A549 (cell line): ENCODE results near the gene BCORL1. TPM values are rescaled to one million over a fixed set of nuclear protein-coding genes. Genes with fewer than 3 reads are reported as not detected.

Experiments
- ATAC-seq, 2 experiments: fragments of 200-7000 bp in 1 of 2; fragments of >200 bp in 1 of 2; cut with Nextera tagmentation in 1 of 2; cut with Tn5 transposase in 1 of 2; 3 replicates each; pipeline versions ENCODE4 v1.8.0 to v1.9.1; 2018 to 2020; ENCODE audit warnings: mild to moderate bottlenecking in 1 of 2, moderate library complexity in 1 of 2
- CTCF ChIA-PET: fragments of 300-600 bp; sonication (Branson Sonifier 250); formaldehyde crosslinking; extraction: SDS; loops from one replicate; lab custom pipeline; 2021; ENCODE audit warnings: antibody characterized with exemption, inconsistent platforms; lab: Yijun Ruan, JAX
- POLR2A ChIA-PET: fragments of 350-600 bp; formaldehyde crosslinking; extraction: SDS; loops from one replicate; lab custom pipeline; 2021; ENCODE audit warnings: antibody characterized with exemption, inconsistent platforms; lab: Yijun Ruan, JAX
- DNase-seq, 2 experiments: peaks; one replicate each; pipeline versions ENCODE4 v3.0.0 to v3.0.0-alpha.2; 2011 to 2016; ENCODE audit warnings: low read depth in 1 of 2, low spot score in 1 of 2
- FAIRE-seq: peaks from 2 replicates; lab custom pipeline; 2011; peaks lifted over from hg19 to GRCh38; lab: Jason Lieb, UNC
- H3K27ac ChIP-seq, 2 experiments: fragments of >200 bp; sonication (Bioruptor Twin); formaldehyde crosslinking; 3 replicates each; pipeline ENCODE4 v1.5.1; 2016 to 2017
- H3K4me1 ChIP-seq: fragments of >200 bp; sonication (Bioruptor Twin); formaldehyde crosslinking; 3 replicates; pipeline ENCODE4 v1.6.1; 2016
- H3K4me2 ChIP-seq: fragments of >200 bp; sonication (Bioruptor Twin); formaldehyde crosslinking; 3 replicates; pipeline ENCODE4 v1.6.1; 2016
- H3K4me3 ChIP-seq: fragments of >200 bp; sonication (Bioruptor Twin); formaldehyde crosslinking; 3 replicates; pipeline ENCODE4 v1.5.1; 2016
- H3K9me3 ChIP-seq: fragments of >200 bp; sonication (Bioruptor Twin); formaldehyde crosslinking; 3 replicates; pipeline ENCODE4 v1.6.1; 2016
- ATOH8 ChIP-seq: fragments of 250-450 bp; sonication (Bioruptor Pico); IDR thresholded peaks from 2 replicates; pipeline ENCODE4 v1.5.0; 2020; ENCODE audit warnings: low read depth, mild to moderate bottlenecking, moderate library complexity
- BHLHE40 ChIP-seq: IDR thresholded peaks from 2 replicates; pipeline ENCODE4 v1.6.1; 2012; ENCODE audit warnings: low read depth, low read length, inconsistent platforms
- CHD4 ChIP-seq: fragments of 200-600 bp; sonication (generic); IDR thresholded peaks from 2 replicates; pipeline ENCODE4 v1.6.1; 2016; ENCODE audit warnings: antibody characterized with exemption, mild to moderate bottlenecking, borderline replicate concordance
- EP300 ChIP-seq, 2 experiments: fragments of >200 bp; sonication (Bioruptor Twin); formaldehyde crosslinking; IDR thresholded peaks; 2 replicates in 1 of 2; 3 replicates in 1 of 2; pipeline ENCODE4 v1.6.1; 2016 to 2017
- ESRRA ChIP-seq: fragments of 150-350 bp; IDR thresholded peaks from 2 replicates; pipeline ENCODE4 v1.6.1; 2014; ENCODE audit warnings: mild to moderate bottlenecking, low read length, borderline replicate concordance
- FOXS1 ChIP-seq: fragments of 250-450 bp; sonication (Bioruptor Pico); IDR thresholded peaks from 2 replicates; pipeline ENCODE4 v1.5.0; 2020; ENCODE audit warnings: mild to moderate bottlenecking, moderate library complexity
- GATA3 ChIP-seq: IDR thresholded peaks from 2 replicates; pipeline ENCODE4 v1.6.1; 2012; ENCODE audit warnings: borderline replicate concordance
- HOXB13 ChIP-seq: fragments of 250-450 bp; sonication (Bioruptor Pico); IDR thresholded peaks from 2 replicates; pipeline ENCODE4 v1.5.0; 2020; ENCODE audit warnings: low read depth, mild to moderate bottlenecking, moderate library complexity
- HOXB5 ChIP-seq: fragments of 250-450 bp; sonication (Bioruptor Pico); IDR thresholded peaks from 2 replicates; pipeline ENCODE4 v1.5.0; 2020; ENCODE audit warnings: mild to moderate bottlenecking, moderate library complexity
- NR3C1 ChIP-seq: fragments of >200 bp; sonication (Bioruptor Twin); formaldehyde crosslinking; IDR thresholded peaks from 3 replicates; pipeline ENCODE4 v1.6.1; 2017
- PHF8 ChIP-seq: fragments of 200-600 bp; sonication (generic); IDR thresholded peaks from 2 replicates; pipeline ENCODE4 v1.6.1; 2016; ENCODE audit warnings: low read depth, mild to moderate bottlenecking, antibody characterized with exemption, moderate library complexity, borderline replicate concordance
- RARB ChIP-seq: fragments of 250-450 bp; sonication (Bioruptor Pico); IDR thresholded peaks from 2 replicates; pipeline ENCODE4 v1.8.0; 2021; ENCODE audit warnings: mild to moderate bottlenecking, moderate library complexity
- RFX5 ChIP-seq: fragments of 450-650 bp; IDR thresholded peaks from 2 replicates; pipeline ENCODE4 v1.7.1; 2014; ENCODE audit warnings: antibody characterized with exemption, mild to moderate bottlenecking, moderate library complexity
- RNF2 ChIP-seq: fragments of 200-600 bp; sonication (generic); IDR thresholded peaks from 2 replicates; pipeline ENCODE4 v1.6.1; 2016; ENCODE audit warnings: low read depth, mild to moderate bottlenecking, antibody characterized with exemption, moderate library complexity, borderline replicate concordance
- SMC3 ChIP-seq: fragments of >200 bp; sonication (Bioruptor Twin); formaldehyde crosslinking; IDR thresholded peaks from 3 replicates; pipeline ENCODE4 v1.6.1; 2018; ENCODE audit warnings: inconsistent platforms
- WGBS: methylation state at CpG from one replicate; pipeline ENCODE4 v1.1.6; 2017; ENCODE audit errors: missing lambda C conversion rate; 5-methylcytosine and 5-hydroxymethylcytosine counted together
- polyA plus RNA-seq, 4 experiments: library from polyadenylated mRNA; depleted of rRNA in 3 of 4; stranded (reverse); fragments of >200 nt; fragmentation: RNase III in 1 of 4; extraction: RNeasy Plus Mini Kit Qiagen cat#74134 plus additional on column Dnase treatment in 1 of 4; gene quantifications; 2 replicates in 3 of 4; 3 replicates in 1 of 4; pipeline ENCODE4 v1.2.3, GENCODE V29; 2011 to 2017
- TF ChIP-seq, protein P1 (sequence below): fragments of >200 bp; sonication (Bioruptor Twin); formaldehyde crosslinking; IDR thresholded peaks from 3 replicates; pipeline ENCODE4 v1.6.1; 2016
- TF ChIP-seq, protein P2 (sequence below): IDR thresholded peaks from 2 replicates; pipeline ENCODE4 v1.6.1; 2012
- TF ChIP-seq, protein P3 (sequence below): fragments of 200-600 bp; sonication (generic); IDR thresholded peaks from 2 replicates; pipeline ENCODE4 v1.6.1; 2016; ENCODE audit warnings: antibody characterized with exemption, mild to moderate bottlenecking, moderate library complexity

The BCORL1 gene
- polyA plus RNA-seq, 2 of the 4 experiments (the other 2 are of a cell fraction): 1.4 to 6.1 TPM

DNA sequence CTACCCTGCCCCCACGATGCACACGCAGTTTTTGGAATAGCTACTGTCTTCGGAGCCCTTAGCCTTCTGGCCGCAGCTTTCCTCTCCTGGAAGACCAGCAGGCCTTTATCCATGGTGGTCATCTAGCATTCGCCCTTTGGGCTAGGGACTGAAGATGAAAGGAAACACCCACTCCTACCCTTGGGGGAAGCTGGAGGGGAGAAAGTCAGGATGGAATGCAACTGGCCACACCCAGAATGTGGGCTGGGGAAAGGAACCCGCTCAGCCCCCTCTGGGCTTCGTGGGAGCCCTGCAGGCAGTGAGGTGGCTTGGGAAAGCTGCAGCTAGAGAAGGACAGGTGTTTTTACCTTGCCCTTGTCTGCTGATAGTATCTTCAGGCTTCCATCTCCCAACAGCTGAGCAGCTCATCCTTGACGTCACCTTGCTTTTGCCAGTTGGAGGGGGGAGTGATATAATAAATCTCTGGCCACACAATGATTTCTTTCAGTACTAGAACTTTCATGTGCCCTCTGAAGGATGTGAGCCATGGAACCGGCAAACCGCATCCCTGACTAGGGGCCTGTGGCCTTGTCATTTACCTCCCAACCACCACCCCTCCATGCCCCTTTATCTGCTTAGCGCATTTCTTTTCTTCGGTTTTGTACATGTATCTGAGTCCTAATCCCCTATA lies 68.9 kb downstream of the BCORL1 start (continued):
- TF ChIP-seq ATOH8: no peak
- TF ChIP-seq PHF8: no peak

GRCh38 chrX:130053236-130053635 lies 70.8 kb downstream of the BCORL1 start:
- ChIA-PET CTCF (no interaction called here), POLR2A (no interaction called here)
- TF ChIP-seq NR3C1: no peak
- TF ChIP-seq EP300 (IDR thresholded peaks at IDR 0.05): no peak
- TF ChIP-seq FOXS1: no peak
- WGBS: 96% methylated on average over 3 of the region's 10 CpGs
- Histone ChIP-seq H3K9me3 (no peaks in the 10 kb centered on the region), H3K27ac (no peak overlapping the region), H3K4me1 (no peaks in the 10 kb centered on the region), H3K4me3 (no peak overlapping the region), H3K4me2 (no peak overlapping the region)
- ATAC-seq (no peak), DNase-seq (no peak), FAIRE-seq (no peak)

DNA sequence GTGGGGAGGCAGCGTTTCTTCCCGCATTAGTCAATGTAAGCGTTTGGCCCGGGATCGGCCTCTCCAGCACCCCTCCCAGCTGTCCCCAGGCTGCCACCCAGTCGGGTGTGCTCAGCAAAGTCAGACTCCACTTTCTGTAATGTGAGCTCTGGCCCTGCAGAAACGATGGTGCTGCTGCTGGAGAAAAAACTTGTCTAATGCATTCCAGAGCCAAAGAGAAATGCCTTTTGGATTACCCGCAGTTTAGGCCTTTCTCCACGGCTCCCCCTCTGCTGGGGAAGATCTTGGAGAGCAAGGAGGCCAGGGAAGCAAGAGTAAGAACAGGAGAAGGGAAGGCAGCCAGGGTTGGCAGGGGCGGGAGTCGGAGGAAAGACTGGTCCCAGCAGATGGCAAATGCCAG lies 72.7 kb downstream of the BCORL1 start:
- Histone ChIP-seq H3K27ac (no peak overlapping the region), H3K4me3 (no peak overlapping the region), H3K4me2 (no peak overlapping the region), H3K4me1 (peaks cover 3% of the 10 kb centered on the region; the same call in 1 of the 3 replicates), H3K9me3 (no peaks in the 10 kb centered on the region)
- FAIRE-seq (no peak), ATAC-seq (no peak), DNase-seq (no peak)
- TF ChIP-seq SMC3: no peak
- ChIA-PET CTCF (interaction anchor here (0.9 to 1.8 kb wide), 2 partner anchors 25 to 26 kb away, joined by 3 to 6 read pairs; no protein-coding TSS in a partner anchor), POLR2A (no interaction called here)
- 75% methylated on average over 10 of the region's 11 CpGs for WGBS

DNA sequence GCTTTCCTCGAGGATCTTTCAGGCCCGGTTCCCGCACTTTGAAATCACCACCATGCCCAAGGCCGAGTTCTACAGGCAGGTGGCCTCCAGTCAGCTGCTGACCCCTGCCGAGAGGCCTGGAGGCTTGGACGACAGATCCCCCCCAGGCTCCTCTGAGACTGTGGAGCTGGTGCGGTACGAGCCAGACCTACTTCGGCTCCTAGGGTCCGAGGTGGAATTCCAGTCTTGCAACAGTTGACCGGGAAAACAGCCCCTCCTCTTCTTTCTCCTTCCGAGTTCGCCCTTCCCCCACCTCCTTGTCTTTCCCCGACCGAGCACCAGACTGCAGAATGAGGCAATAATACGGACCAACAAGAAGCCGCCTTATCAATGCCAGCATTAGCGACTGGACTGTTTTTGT lies 73.5 kb downstream of the BCORL1 start:
- no peaks in the 10 kb centered on the region for H3K9me3 ChIP-seq
- DNase-seq (no peak), ATAC-seq (no peak), FAIRE-seq (no peak)
- TF ChIP-seq, protein P1, sequence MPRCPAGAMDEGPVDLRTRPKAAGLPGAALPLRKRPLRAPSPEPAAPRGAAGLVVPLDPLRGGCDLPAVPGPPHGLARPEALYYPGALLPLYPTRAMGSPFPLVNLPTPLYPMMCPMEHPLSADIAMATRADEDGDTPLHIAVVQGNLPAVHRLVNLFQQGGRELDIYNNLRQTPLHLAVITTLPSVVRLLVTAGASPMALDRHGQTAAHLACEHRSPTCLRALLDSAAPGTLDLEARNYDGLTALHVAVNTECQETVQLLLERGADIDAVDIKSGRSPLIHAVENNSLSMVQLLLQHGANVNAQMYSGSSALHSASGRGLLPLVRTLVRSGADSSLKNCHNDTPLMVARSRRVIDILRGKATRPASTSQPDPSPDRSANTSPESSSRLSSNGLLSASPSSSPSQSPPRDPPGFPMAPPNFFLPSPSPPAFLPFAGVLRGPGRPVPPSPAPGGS: no peak
- TF ChIP-seq SMC3: no peak
- TF ChIP-seq CHD4: no peak
- TF ChIP-seq, protein P2, sequence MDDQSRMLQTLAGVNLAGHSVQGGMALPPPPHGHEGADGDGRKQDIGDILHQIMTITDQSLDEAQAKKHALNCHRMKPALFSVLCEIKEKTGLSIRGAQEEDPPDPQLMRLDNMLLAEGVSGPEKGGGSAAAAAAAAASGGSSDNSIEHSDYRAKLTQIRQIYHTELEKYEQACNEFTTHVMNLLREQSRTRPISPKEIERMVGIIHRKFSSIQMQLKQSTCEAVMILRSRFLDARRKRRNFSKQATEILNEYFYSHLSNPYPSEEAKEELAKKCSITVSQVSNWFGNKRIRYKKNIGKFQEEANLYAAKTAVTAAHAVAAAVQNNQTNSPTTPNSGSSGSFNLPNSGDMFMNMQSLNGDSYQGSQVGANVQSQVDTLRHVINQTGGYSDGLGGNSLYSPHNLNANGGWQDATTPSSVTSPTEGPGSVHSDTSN: no peak
- TF ChIP-seq ESRRA: no peak
- TF ChIP-seq GATA3: no peak
- 89% methylated on average over 18 of the region's 18 CpGs for WGBS
- H3K4me3 ChIP-seq: no peak overlapping the region
- H3K27ac ChIP-seq: no peak overlapping the region
- ChIA-PET POLR2A (no interaction called here), CTCF (interaction anchor here (0.9 to 1.8 kb wide), 2 partner anchors 24 to 27 kb away, joined by 3 to 6 read pairs; no protein-coding TSS in a partner anchor)
- no peak overlapping the region for H3K4me2 ChIP-seq
- peaks cover 4% of the 10 kb centered on the region; the same call in 1 of the 3 replicates for H3K4me1 ChIP-seq

GRCh38 chrX:130057209-130057608 lies 74.8 kb downstream of the BCORL1 start:
- POLR2A ChIA-PET: no interaction called here
- no peaks in the 10 kb centered on the region for H3K9me3 ChIP-seq
- no peak for ATAC-seq
- WGBS: 74% methylated on average over 7 of the region's 9 CpGs
- no peak for FAIRE-seq
- H3K4me2 ChIP-seq: no peak overlapping the region
- DNase-seq: no peak
- no peak overlapping the region for H3K27ac ChIP-seq
- CTCF ChIA-PET: no interaction called here
- H3K4me1 ChIP-seq: peaks cover 5% of the 10 kb centered on the region; the same call in 1 of the 3 replicates
- H3K4me3 ChIP-seq: no peak overlapping the region
- TF ChIP-seq HOXB13: no peak
- TF ChIP-seq RARB (CRISPR knock-in tag): no peak
- TF ChIP-seq, protein P3, sequence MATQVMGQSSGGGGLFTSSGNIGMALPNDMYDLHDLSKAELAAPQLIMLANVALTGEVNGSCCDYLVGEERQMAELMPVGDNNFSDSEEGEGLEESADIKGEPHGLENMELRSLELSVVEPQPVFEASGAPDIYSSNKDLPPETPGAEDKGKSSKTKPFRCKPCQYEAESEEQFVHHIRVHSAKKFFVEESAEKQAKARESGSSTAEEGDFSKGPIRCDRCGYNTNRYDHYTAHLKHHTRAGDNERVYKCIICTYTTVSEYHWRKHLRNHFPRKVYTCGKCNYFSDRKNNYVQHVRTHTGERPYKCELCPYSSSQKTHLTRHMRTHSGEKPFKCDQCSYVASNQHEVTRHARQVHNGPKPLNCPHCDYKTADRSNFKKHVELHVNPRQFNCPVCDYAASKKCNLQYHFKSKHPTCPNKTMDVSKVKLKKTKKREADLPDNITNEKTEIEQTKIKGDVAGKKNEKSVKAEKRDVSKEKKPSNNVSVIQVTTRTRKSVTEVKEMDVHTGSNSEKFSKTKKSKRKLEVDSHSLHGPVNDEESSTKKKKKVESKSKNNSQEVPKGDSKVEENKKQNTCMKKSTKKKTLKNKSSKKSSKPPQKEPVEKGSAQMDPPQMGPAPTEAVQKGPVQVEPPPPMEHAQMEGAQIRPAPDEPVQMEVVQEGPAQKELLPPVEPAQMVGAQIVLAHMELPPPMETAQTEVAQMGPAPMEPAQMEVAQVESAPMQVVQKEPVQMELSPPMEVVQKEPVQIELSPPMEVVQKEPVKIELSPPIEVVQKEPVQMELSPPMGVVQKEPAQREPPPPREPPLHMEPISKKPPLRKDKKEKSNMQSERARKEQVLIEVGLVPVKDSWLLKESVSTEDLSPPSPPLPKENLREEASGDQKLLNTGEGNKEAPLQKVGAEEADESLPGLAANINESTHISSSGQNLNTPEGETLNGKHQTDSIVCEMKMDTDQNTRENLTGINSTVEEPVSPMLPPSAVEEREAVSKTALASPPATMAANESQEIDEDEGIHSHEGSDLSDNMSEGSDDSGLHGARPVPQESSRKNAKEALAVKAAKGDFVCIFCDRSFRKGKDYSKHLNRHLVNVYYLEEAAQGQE: no peak
- TF ChIP-seq, protein P1: no peak
- TF ChIP-seq RFX5: no peak
- no peak for TF ChIP-seq RNF2
- no peak for TF ChIP-seq HOXB5 (CRISPR knock-in tag)
- TF ChIP-seq NR3C1: no peak
- TF ChIP-seq BHLHE40: no peak
